OCI-LY7 (cell line): Measurements from ENCODE around the gene AAGAB.

Experiments
- CTCF ChIP-seq: fragments of 200-600 bp; sonication (generic); conservative IDR thresholded peaks from 2 replicates; pipeline ENCODE4 v1.5.1; 2014; ENCODE audit warnings: mild to moderate bottlenecking, antibody characterized with exemption, low read length, moderate library complexity, mixed read lengths
- EZH2phosphoT487 ChIP-seq: fragments of 200-600 bp; sonication (generic); IDR thresholded peaks from 2 replicates; pipeline ENCODE4 v1.6.1; 2018; ENCODE audit warnings: low read depth, borderline replicate concordance, mild to moderate bottlenecking, mixed run types, antibody characterized with exemption, low read length, moderate library complexity, mixed read lengths

GRCh38 chr15:67296188-67296587 lies 41.7 kb upstream of the AAGAB start:
- TF ChIP-seq CTCF (no peak), EZH2phosphoT487 (no peak)
